ENCODE data around the gene CT45A5.
"Not testable (repeated sequence)": the region's sequence is repeated elsewhere in the genome, so short reads cannot be mapped to it uniquely, and the experiment has no call there.

DNA sequence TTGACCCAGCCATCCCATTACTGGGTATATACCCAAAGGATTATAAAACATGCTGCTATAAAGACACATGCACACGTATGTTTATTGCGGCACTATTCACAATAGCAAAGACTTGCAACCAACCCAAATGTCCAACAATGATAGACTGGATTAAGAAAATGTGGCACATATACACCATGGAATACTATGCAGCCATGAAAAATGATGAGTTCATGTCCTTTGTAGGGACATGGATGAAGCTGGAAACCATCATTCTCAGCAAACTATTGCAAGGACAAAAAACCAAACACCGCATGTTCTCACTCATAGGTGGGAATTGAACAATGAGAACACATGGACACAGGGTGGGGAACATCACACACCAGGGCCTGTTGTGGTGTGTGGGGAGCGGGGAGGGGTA, 40.6 kb downstream of the CT45A5 start:
- not testable (repeated sequence) for TF ChIP-seq CTCF (IDR thresholded peaks at IDR 0.05; ENCODE audit: low read depth, low read length); POLR2A (IDR thresholded peaks at IDR 0.05; ENCODE audit: extremely low read depth, insufficient read length)

Data from NB4 (cell line).